ENCODE results near the gene VWA5B2.

Gene VWA5B2

DNA sequence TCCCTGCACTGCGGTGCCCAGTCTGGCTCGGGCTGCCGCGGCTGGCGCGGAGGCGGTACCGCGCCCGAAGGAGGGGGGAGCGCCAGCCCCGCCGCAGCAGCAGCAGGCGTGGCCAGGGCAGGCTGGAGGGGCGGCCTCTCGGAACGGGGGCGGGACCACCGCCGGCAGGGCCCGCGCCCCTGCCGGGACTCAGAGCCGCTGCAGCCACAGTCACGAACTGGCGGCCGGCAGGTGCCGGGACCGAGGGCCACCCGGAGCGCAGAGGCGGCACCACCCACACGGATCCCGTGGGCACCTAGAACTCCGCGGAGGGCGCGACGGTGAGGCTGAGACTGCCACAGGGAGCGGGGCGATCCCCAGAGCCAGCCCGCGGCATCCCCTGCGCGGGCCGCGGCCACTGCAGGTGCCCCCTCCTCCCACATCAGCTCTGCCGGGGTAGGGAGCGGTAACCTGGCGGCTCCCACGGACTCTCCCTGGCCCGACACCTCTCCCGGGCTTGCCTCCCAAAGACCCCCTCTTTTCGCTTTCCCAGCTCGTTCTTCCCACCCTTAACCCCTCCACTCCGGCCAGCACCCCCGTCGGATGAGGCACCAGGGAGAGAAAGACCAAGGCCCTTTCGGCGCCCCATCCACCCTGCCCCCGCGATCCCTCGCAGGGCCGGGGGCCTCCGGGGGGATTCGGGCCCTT is at the start of gene VWA5B2:
TSS of gene VWA5B2 (plus strand) at position 192 of the 687 bp plus-strand sequence. CDS start 944 bp downstream, outside the sequence.
- DNase-seq (ENCODE audit: low read depth): peak; percentile 13

DNA sequence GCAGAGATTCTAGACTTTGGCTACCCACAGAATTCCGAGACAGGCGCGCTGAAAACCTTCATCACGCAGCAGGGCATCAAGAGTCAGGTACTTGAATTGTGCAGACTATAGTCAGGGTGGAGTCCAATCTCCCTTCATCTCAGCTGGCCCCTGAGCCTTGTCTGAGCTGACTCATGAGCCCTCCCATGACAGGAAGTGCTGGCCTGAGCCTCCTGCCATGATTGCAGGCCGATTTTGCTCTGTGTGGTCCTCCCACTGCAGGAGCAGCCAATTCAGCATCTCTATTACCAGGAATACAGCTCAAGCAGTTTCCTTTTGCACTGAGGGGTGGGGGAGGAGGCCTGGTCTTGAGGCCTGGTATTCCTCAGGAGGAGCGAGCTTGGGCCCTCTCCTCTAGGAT is 49.2 kb upstream of the VWA5B2 start:
- peak; percentile 89 for DNase-seq (ENCODE audit: low read depth)

DNA sequence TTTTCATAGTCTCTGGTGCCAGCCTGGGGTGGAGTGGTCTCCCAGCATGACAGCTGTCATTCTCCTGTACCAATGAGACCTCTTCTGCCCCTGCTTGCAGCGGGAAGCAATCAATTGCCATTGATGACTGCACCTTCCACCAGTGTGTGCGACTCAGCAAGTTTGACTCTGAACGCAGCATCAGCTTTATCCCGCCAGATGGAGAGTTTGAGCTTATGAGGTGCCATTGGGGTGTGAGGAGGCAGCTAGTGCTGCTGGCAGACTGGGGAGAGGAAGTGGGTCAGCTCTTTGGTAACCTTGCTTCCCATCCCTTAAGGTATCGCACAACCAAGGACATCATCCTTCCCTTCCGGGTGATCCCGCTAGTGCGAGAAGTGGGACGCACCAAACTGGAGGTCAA is 47.8 kb upstream of the VWA5B2 start:
- no peak for DNase-seq (ENCODE audit: low read depth)

DNA sequence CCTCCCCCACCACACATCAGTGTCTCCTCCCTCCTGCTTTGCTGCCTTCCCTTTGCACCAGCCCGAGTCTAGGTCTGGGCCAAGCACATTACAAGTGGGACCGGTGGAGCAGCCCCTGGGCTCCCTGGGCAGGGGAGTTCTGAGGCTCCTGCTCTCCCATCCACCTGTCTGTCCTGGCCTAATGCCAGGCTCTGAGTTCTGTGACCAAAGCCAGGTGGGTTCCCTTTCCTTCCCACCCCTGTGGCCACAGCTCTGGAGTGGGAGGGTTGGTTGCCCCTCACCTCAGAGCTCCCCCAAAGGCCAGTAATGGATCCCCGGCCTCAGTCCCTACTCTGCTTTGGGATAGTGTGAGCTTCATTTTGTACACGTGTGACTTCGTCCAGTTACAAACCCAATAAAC is 45.7 kb upstream of the VWA5B2 start:
- DNase-seq (ENCODE audit: low read depth): no peak

DNA sequence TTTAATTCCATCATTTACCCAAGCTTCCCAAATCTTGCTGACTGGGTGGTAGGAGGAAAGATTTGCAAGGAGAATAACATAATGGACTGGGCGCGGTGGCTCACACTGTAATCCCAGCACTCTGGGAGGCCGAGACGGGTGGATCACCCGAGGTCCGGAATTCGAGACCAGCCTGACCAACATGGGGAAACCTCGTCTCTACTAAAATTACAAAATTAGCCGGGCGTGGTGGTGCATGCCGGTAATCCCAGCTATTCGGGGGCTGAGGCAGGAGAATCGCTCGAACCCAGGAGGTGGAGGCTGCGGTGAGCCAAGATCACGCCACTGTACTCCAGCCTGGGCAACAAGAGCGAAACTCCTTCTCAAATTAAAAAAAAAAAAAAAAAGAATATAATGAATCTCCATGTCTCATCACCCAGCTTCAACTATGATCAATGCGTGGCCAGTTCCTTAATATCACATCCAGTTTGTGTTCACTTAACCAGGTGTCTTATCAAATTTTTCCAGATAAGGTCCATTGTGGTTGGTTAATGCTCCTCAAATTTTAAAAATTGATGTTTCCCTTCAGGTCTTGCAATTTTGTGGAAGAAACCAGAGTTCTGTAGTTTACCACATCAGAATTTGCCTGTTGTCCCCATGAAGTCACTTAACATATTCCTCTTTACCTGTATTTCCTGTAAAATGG is 44.7 kb upstream of the VWA5B2 start:
- no peak for DNase-seq (ENCODE audit: low read depth)

DNA sequence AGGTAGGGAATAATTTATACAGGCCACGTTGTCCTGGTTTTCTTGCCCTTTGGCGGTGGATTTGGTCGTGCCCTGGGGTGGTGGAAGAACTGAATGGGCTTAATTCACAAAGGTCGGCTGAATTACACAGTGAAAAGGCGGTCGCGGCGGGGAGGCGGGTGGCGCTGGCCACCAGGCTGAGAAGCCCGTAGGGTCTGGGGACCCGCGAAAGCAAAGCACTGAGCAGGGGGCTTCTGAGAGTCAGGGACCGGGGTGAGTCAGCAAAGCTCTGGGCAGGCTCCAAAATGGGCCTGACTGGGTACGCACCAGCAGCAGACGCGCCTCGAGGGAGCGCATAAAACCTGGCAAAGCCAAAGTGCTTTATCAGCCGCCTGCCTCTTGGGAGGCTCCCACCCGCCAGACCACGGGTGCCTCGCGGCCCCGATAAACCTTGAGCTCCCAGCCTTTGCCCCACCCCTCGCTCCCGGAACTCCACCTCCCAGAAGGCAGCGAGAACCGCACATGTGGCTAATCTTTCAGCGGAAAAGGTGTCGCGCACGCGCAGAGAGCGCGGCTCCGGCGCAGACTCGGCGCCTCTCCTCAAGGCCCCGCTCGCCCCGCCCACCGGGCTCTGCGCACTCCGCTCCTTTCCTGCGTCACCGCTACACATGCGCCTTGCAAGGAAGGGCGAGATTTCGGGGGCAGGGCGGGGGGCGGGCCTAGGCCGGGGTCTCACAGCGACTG is 43.8 kb upstream of the VWA5B2 start:
- peak; percentile 99 for DNase-seq (ENCODE audit: low read depth)

DNA sequence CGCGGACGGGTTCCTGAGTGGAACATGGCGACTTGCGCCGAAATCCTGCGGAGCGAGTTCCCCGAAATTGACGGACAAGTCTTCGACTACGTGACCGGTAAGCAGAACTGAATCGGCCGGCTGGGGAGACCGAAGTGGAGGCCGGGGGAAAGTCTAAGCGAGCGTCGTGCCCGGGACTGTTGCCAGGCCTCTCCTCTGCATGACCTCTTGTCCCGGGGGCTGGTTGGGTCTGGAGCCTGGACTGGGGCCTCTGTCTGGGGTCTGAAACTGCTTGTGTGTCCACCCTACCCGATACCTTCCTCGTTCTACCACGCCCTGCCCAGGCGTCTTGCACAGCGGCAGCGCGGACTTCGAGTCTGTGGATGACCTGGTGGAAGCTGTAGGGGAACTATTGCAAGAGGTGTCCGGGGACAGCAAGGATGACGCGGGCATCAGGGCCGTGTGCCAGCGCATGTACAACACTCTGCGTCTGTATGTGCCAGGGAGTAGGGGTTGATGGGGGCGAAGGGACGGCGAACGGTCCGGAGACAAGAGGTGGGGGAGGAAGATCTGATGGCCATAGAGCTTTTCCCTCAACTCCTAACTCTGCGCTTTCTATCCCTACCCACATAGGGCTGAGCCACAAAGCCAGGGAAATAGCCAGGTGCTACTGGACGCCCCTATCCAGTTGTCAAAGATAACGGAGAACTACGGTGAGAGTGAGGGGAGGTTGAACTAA is 43.0 kb upstream of the VWA5B2 start, which contains the start of gene ABCF3:
TSS of gene ABCF3 (plus strand) at position 16 of the 718 bp plus-strand sequence. CDS start at position 25, 9 bp downstream.
- DNase-seq (ENCODE audit: low read depth): peak; percentile 52

DNA sequence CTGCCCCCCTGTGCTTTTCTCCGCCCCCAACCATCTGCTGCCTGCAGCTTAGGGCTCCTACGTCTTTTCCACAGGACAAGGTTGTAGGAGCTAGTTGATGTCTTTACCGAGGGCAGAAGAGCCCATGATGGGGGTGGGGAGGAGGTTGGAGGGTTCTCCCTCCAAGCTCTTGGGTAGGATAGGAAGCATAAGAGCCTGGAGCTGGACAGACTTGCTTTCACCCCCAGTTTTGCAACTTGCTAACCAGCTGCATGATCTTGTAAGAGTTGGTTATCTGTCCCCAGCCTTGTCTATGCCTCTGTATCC is 42.5 kb upstream of the VWA5B2 start:
- DNase-seq (ENCODE audit: low read depth): peak; percentile 23

DNA sequence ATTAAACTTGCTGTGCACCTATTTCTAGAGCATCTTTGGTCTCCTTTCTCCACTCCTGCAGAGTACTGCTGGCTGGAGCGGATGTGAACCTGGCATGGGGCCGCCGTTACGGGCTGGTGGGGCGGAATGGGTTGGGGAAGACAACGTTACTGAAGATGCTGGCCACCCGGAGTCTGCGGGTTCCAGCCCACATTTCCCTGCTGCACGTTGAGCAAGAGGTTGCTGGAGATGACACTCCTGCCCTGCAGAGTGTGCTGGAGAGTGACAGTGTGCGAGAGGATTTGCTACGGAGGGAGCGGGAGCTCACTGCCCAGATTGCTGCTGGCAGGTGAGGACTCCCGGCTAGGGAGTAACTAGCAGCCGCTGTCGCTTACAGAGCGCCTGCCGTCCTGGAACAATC is 41.3 kb upstream of the VWA5B2 start:
- DNase-seq (ENCODE audit: low read depth): no peak

DNA sequence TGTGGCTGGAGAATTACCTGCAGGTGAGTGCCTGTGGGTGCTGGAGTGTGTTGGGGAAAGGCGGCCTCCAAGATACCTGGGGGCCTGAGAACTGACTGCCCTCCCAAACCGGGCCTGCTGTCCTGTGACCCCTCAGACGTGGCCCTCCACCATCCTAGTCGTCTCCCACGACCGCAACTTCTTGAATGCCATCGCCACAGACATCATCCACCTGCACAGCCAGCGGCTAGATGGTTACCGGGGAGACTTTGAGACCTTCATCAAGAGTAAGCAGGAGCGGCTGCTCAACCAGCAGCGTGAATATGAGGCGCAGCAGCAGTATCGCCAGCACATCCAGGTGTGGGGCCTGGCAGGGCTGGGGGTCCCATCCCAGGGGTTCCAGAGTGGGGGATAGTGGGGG is 40.0 kb upstream of the VWA5B2 start:
- DNase-seq (ENCODE audit: low read depth): no peak

DNA sequence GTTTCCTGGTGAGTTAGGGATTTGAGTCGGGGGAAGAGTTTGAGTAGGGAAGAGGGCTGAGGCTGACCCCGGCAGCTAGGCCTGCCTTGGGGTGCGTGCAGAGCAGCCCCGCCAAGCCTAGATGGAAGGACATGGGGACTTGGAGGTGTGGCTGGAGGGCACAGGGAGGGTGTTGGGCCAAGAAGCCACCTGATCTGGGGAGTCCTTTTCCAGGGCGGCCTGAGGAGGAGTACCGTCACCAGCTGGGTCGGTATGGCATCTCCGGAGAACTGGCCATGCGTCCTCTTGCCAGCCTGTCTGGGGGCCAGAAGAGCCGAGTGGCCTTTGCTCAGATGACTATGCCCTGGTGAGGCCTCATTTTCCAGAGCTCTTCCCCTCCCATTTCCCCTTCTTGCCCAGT is 36.5 kb upstream of the VWA5B2 start:
- DNase-seq (ENCODE audit: low read depth): no peak

DNA sequence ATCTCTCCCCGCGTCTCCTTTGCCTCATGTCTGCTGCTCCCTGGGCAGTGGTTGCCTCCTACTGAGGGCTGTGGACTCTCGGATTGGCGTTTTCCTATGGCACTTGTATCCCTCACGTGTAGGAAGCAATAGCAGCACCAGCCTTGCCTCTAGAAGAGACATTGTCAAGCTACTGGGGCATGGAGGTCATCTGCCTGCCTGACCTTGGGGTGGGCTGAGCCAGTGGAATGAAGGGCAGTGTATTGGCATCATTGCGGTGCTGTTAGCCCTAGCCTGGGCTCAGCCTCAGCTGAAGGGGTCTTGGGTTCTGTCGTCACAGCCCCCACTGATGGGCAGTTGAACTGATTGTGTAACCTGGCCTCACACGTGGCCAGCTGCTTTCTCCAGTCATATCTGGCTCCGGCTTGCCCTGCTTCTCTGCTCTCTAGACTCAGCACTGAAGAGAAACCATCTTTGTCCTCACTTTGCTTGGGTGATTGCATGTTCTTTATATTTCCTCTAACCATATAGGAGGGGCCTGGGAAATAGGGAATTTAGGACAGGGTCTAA is 35.3 kb upstream of the VWA5B2 start:
- no peak for DNase-seq (ENCODE audit: low read depth)

DNA sequence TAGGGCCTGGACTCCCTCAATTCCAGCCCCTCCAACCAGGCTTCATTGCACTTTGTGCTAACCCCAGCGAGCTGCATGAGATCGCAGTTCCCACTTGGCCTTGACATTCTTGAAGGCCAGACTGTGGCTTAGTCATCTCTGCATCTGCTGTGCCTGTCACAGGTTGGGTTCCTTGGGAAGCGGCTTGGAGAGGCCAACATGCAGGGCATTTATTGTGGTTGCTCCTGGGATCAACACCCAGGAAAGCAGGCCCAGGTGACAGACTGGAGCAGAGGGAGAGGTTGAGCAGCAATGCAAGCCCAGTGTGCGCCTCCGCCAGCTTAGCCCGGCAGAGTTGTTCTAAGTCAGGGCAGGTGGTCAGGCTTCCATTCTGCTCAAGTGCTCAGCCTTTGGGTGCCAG is 32.8 kb upstream of the VWA5B2 start:
- peak; percentile 28 for DNase-seq (ENCODE audit: low read depth)

DNA sequence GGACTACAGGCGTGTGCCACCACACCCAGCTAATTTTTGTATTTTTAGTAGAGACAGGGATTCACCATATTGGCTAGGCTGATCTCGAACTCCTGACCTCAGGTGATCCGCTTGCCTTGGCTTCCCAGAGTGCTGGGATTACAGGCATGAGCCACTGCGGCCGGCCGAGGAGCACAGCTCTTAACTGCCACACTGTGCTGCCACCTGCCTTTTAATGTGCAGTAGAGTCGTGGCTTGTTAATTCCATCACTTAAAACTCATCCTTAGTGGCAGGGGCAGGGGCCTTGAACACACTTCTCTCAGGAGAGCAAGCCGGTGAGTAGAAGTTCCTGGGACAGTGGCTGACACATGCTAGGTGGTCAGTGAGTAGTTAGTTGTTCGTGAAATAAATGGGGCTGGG is 30.9 kb upstream of the VWA5B2 start:
- DNase-seq (ENCODE audit: low read depth): no peak

DNA sequence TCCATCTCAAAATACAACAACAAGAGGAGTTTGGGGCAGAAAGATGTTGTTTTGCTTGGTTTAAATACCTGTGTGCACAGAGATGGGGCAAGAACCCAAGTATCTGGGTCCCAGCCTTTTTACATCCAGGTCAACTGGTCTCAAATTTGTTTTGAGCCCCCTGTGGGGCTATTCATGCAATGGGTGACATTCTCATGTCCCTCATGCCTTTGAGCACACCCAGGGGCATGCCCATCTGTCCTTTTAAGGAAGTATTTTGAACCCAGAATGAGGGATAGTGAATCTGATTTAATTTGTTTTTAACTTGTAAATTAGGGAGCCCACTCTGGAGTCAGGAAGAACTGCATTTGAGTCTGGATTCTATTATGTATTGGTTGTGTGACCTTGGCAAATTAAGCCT is 28.6 kb upstream of the VWA5B2 start:
- no peak for DNase-seq (ENCODE audit: low read depth)

DNA sequence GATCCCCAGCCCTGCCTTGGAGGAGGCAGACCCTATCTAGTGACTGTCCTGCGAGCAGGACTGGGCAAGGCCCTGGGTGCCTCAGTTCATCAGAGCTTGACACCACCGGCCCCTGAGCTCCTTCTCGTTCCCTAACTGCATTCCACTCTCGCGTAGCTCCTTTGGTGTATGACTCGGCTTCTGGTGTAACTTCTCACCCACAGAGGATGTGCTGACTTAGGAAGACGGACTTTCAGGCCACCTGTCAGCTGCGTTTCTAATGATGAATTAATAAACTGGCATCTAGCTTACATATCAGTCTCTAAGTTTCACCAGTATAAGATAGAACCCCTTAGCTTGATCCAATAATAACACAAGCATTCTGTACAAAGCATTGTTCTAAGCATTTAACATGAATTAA is 25.9 kb upstream of the VWA5B2 start:
- DNase-seq (ENCODE audit: low read depth): no peak

DNA sequence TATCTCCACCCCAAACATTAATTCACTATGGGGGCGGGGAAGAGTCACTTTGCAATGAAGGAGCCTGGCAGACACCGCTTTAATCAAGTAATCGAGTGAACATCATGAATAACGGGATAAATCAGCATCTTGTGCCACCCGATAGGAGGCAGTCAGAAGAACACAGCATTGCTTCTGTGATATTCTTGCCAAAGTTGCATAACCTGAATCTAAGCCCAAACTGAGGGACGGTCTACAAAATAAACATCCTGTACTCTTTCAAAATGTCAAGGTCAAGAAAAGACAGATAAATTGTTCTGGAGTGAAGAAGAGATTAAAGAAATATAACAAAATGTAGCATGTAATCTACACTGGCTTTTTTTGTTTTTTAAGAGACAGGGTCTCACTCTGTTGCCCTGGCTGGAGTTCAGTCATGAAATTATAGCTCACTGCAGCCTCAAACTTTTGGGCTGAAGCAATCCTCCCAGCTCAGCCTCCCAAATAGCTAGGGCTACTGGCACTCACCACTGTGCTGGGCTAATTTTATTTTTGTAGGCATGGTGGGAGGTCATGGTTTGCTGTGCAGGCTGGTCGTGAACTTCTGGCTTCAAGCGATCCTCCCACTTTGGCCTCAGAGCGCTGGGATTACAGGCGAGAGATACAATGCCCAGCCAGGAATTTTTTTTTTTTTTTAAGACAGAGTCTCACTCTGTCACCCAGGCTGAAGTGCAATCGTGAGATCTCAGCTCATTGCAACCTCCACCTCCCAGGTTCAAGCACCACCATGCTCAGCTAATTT is 20.1 kb upstream of the VWA5B2 start:
- DNase-seq (ENCODE audit: low read depth): peak; percentile 36

DNA sequence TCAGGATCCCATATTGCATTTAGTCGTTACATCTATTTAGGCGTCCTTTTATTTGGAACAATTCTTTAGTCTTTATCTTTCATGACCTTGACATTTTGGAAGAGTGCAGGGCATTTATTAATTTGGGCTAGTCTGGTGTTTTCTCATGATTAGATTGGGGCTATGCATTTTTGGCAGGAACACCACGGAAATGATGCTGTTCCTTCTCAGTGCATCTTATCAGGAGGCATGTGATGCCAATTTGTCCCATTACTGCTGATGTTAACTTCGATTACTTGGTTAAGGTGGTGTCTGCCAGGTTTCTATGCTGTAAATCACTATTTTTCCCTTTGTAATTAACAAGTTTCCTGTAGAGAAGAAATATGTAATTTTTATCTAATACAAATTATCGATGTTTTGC is 18.1 kb upstream of the VWA5B2 start:
- no peak for DNase-seq (ENCODE audit: low read depth)

DNA sequence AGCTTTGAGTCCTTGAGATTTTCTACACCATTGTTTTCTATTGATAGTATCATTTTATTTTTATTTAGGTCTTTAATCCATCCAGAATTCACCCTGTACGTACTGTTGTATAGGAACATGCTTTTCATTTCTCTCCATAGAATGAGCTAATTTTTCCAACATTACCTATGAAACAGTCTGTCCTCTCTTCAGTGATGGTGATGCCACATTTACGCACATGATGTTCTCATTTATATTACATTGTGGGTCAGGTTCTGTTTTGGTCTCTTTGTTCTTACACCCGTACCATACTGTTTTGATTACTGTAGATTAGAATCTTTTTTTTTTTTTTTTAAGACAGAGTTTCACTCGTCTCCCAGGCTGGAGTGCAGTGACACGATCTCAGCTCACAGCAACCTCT is 17.7 kb upstream of the VWA5B2 start:
- no peak for DNase-seq (ENCODE audit: low read depth)

DNA sequence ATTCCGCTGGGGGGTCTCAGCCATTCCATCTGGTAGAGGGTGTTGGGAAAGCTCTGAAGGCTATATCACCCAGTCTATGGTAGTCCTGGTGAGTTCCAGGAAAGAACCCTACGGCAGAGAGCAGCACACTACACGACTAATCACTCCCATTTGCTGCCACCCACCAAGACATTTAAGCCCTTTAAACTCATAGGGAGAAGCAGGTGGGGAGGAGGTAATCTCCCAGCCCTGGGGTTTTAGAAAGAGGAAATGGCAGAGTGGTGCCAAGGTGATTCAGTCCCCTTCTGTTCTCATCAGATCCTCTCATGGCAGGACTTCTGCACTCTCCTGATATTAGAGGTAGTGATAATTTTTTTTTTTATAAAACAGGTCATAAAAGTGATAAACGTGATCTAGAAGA is 10.6 kb upstream of the VWA5B2 start:
- no peak for DNase-seq (ENCODE audit: low read depth)

DNA sequence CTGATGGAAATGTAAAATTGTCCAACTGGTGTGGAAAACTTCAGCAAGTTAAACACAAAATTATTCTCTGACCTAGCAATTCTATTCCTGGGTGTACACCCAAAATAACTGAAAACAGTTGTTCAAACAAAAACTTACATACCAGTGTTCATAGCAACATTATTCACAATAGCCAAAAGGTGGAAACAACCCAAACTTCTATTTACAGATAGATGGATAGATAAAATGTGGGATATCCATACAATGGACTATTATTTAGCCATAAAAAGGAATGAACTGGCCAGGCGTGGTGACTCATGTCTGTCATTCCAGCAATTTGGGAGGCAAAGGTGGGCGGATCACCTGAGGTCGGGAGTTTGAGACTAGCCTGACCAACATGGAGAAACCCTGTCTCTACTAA is 6.9 kb upstream of the VWA5B2 start:
- no peak for DNase-seq (ENCODE audit: low read depth)

DNA sequence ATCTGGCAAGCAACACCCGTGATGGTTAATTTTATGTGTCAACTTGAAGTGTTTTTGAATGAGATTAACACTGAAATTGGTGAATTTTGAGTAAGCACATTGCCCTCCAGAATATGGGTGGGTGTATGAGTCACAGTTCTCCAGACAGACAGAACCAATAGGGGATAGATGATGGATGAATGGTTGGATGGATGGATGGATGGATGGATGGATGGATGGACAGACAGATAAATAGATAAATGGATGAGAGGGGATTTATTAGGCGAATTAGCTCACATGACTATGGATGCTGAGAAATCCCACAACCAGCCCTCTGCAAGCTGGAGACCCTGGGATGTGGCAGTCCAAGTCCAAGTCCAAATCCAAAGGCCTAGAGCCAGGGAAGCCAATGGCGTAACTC is 5.4 kb upstream of the VWA5B2 start:
- DNase-seq (ENCODE audit: low read depth): no peak
